Activated T-helper 2 cell treated with anti-CD3 and anti-CD28 coated beads, Interferon-gamma antibody, Interleukin-2, Interleukin-4, amounts not matched to agents 10 μg/mL and 5 μg/mL and 100 μg/mL, durations not matched to agents 14 hours and 24 hours and 36 hours (primary cell): Measurements from ENCODE around the gene ARCN1. TPM values are rescaled to one million over a fixed set of nuclear protein-coding genes. Genes with fewer than 3 reads are reported as not detected.

Experiments used
- DNase-seq: peaks from one replicate; pipeline ENCODE4 v3.0.0; 2021; ENCODE audit warnings: low spot score
- H3K27ac Mint-ChIP-seq: one replicate; pipeline ENCODE4 v1.8.0; 2021; ENCODE audit warnings: mixed read lengths
- H3K27me3 Mint-ChIP-seq: one replicate; pipeline ENCODE4 v1.8.0; 2021; ENCODE audit warnings: low read depth, mixed read lengths
- H3K36me3 Mint-ChIP-seq: one replicate; pipeline ENCODE4 v1.8.0; 2021; ENCODE audit warnings: low read depth, mixed read lengths
- H3K4me1 Mint-ChIP-seq: one replicate; pipeline ENCODE4 v1.8.0; 2021; ENCODE audit warnings: low read depth, mixed read lengths
- H3K4me3 Mint-ChIP-seq: one replicate; pipeline ENCODE4 v1.8.0; 2021; ENCODE audit warnings: low read depth, mild to moderate bottlenecking, moderate library complexity, mixed read lengths
- H3K9me3 Mint-ChIP-seq: one replicate; pipeline ENCODE4 v1.8.0; 2021; ENCODE audit warnings: mixed read lengths
- intact Hi-C: fragments of 100-400 bp; cut with micrococcal nuclease; formaldehyde crosslinking; loops from one replicate; pipeline ENCODE4 v1.15.1; 2023
- total RNA-seq: library from RNA; stranded (reverse); gene quantifications from 2 replicates; pipeline ENCODE4 v1.2.3, GENCODE V29; 2022

The ARCN1 gene
- total RNA-seq, 1 donor from 2014 or later = 132 TPM

GRCh38 chr11:118532091-118532490 lies 40.1 kb upstream of the ARCN1 start:
- Mint-ChIP-seq H3K9me3 (no peaks in the 10 kb centered on the region), H3K27ac (peak overlapping the region; percentile 69), H3K4me1 (peaks cover 18% of the 10 kb centered on the region), H3K4me3 (peak overlapping the region; percentile 87), H3K27me3 (no peaks in the 10 kb centered on the region), H3K36me3 (no peaks in the 10 kb centered on the region)
- intact Hi-C loops = no loop called here
- no peak for DNase-seq

GRCh38 chr11:118532852-118533768 lies 39.1 kb upstream of the ARCN1 start:
- no peak for DNase-seq
- H3K4me3 Mint-ChIP-seq = no peak overlapping the region
- no peaks in the 10 kb centered on the region for H3K9me3 Mint-ChIP-seq
- H3K4me1 Mint-ChIP-seq = peaks cover 18% of the 10 kb centered on the region
- no peaks in the 10 kb centered on the region for H3K36me3 Mint-ChIP-seq
- no peaks in the 10 kb centered on the region for H3K27me3 Mint-ChIP-seq
- no peak overlapping the region for H3K27ac Mint-ChIP-seq
- intact Hi-C loops = no loop called here

DNA sequence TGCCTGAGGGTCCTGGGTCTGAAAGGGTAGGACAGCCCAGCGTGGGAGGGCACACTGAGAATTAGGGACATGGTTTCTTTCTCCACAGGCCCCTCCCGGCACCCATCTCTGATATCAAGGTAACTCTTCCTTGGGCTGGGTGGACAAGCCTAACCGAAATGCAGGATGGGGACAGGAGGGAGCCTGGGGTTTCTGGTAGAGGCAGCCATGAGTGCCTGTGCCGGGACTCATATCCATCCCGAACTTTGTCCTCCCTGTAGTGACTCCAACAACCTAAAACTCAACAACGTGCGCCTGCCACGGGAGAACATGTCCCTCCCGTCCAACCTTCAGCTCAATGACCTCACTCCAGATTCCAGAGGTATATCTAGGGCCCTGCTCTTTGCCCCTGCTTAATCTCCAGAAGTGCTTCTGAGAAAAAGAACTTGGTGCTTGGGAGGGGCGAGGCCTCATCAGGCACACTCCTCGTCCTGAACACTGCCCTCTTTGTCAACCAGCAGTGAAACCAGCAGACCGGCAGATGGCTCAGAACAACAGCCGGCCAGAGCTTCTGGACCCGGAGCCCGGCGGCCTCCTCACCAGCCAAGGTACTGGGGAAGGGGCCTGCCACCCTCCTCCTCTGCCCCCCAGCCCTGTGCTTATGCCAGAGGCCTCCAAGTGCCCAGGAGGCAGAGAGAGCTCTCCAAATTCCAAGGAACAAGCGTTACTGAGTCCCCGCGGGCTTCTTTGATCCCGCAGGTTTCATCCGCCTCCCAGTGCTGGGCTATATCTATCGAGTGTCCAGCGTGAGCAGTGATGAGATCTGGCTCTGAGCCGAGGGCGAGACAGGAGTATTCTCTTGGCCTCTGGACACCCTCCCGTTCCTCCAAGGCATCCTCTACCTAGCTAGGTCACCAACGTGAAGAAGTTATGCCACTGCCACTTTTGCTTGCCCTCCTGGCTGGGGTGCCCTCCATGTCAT lies 38.2 kb upstream of the ARCN1 start:
- peaks cover 16% of the 10 kb centered on the region for H3K4me1 Mint-ChIP-seq
- no peak overlapping the region for H3K4me3 Mint-ChIP-seq
- H3K27ac Mint-ChIP-seq = no peak overlapping the region
- no peak for DNase-seq
- H3K27me3 Mint-ChIP-seq = no peaks in the 10 kb centered on the region
- H3K9me3 Mint-ChIP-seq = no peaks in the 10 kb centered on the region
- intact Hi-C loops = no loop called here
- no peaks in the 10 kb centered on the region for H3K36me3 Mint-ChIP-seq

- H3K4me3 Mint-ChIP-seq = no peak overlapping the region
- no peaks in the 10 kb centered on the region for H3K27me3 Mint-ChIP-seq
- intact Hi-C loops = no loop called here
- H3K4me1 Mint-ChIP-seq = peaks cover 6% of the 10 kb centered on the region
- no peaks in the 10 kb centered on the region for H3K9me3 Mint-ChIP-seq
- H3K27ac Mint-ChIP-seq = no peak overlapping the region
- no peak for DNase-seq
- no peaks in the 10 kb centered on the region for H3K36me3 Mint-ChIP-seq
These were observed 36.9 kb upstream of the ARCN1 start for GRCh38 chr11:118535261-118535660.

DNA sequence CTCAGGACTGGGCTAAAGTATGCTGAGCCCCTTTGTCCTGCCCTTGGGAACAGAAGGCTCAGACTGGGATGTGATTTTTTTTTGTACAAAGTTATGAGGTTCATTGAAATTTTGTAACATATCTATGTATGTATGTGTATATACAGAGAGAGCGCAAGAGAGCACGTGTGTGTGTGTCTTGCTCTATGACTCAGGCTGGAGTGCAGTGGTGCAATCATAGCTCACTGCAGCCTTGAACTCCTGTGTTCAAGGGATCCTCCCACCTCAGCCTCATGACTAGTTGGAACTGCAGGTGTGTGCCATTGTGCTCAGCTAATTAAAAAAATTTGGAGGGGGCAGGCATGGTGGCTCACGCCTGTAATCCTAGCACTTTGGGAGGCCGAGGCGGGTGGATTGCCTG lies 35.5 kb upstream of the ARCN1 start:
- H3K9me3 Mint-ChIP-seq = no peaks in the 10 kb centered on the region
- intact Hi-C loops = no loop called here
- H3K4me1 Mint-ChIP-seq = peaks cover 1% of the 10 kb centered on the region
- H3K27me3 Mint-ChIP-seq = no peaks in the 10 kb centered on the region
- H3K4me3 Mint-ChIP-seq = no peak overlapping the region
- DNase-seq = no peak
- H3K27ac Mint-ChIP-seq = no peak overlapping the region
- H3K36me3 Mint-ChIP-seq = no peaks in the 10 kb centered on the region

DNA sequence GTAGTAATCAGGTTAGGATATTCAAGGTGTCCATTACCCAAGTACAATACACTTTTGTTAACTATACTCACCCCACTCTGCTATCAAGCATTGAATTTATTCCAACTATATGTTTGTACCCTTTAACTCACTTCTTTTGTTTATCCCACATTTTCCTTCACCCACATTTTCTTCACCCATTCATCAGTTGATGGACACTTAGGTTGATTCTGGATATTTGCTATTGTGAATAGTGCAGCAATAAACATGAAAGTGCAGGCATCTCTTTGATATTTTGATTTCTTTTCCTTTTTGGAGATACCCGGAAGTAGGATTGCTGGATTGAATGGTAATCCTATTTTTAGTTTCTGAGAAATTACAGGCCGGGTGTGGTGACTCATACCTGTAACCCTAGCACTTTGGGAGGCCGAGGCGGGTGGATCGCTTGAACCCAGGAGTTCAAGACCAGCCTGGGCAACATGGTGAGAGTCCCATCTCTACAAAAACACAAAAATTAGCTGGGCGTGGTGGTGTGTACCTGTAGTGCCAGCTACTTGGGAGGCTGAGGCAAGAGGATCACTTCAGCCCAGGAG lies 34.7 kb upstream of the ARCN1 start:
- no peak for DNase-seq
- intact Hi-C loops = no loop called here
- H3K27me3 Mint-ChIP-seq = no peaks in the 10 kb centered on the region
- H3K36me3 Mint-ChIP-seq = no peaks in the 10 kb centered on the region
- no peak overlapping the region for H3K4me3 Mint-ChIP-seq
- H3K9me3 Mint-ChIP-seq = no peaks in the 10 kb centered on the region
- H3K27ac Mint-ChIP-seq = no peak overlapping the region
- no peaks in the 10 kb centered on the region for H3K4me1 Mint-ChIP-seq

GRCh38 chr11:118544010-118544646 lies 28.1 kb upstream of the ARCN1 start:
- Mint-ChIP-seq H3K36me3 (no peaks in the 10 kb centered on the region), H3K27ac (no peak overlapping the region), H3K27me3 (no peaks in the 10 kb centered on the region), H3K9me3 (no peaks in the 10 kb centered on the region), H3K4me3 (no peak overlapping the region), H3K4me1 (no peaks in the 10 kb centered on the region)
- no peak for DNase-seq
- intact Hi-C loops = no loop called here

DNA sequence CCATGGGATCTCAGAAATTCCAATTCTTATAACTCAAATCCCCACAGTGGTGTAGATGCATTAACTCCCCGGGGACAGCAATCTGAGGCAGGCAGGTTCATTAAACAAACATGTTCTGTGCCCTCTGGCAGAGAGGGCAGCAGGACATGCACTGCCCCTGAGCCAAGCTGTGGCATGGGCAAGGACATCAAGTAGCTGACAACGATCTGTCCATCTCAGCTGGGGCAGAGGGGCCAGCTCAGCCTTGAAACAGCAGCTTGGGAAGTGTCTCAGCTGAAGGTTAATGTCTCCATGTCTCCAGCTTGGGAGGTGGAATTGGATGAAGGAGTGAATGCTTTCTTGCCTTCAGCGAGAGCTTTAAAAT lies 27.6 kb upstream of the ARCN1 start:
- intact Hi-C loops = no loop called here
- H3K27me3 Mint-ChIP-seq = no peaks in the 10 kb centered on the region
- H3K27ac Mint-ChIP-seq = no peak overlapping the region
- H3K4me1 Mint-ChIP-seq = no peaks in the 10 kb centered on the region
- no peak overlapping the region for H3K4me3 Mint-ChIP-seq
- DNase-seq = no peak
- H3K9me3 Mint-ChIP-seq = no peaks in the 10 kb centered on the region
- no peaks in the 10 kb centered on the region for H3K36me3 Mint-ChIP-seq

GRCh38 chr11:118545533-118545932 lies 26.7 kb upstream of the ARCN1 start:
- no peak for DNase-seq
- no peak overlapping the region for H3K27ac Mint-ChIP-seq
- no peaks in the 10 kb centered on the region for H3K36me3 Mint-ChIP-seq
- H3K4me3 Mint-ChIP-seq = no peak overlapping the region
- no peaks in the 10 kb centered on the region for H3K4me1 Mint-ChIP-seq
- H3K27me3 Mint-ChIP-seq = no peaks in the 10 kb centered on the region
- intact Hi-C loops = no loop called here
- no peaks in the 10 kb centered on the region for H3K9me3 Mint-ChIP-seq

GRCh38 chr11:118547132-118547531 lies 25.1 kb upstream of the ARCN1 start:
- Mint-ChIP-seq H3K4me1 (no peaks in the 10 kb centered on the region), H3K9me3 (no peaks in the 10 kb centered on the region), H3K4me3 (no peak overlapping the region), H3K36me3 (peaks cover 6% of the 10 kb centered on the region), H3K27me3 (no peaks in the 10 kb centered on the region), H3K27ac (no peak overlapping the region)
- intact Hi-C loops = no loop called here
- no peak for DNase-seq

DNA sequence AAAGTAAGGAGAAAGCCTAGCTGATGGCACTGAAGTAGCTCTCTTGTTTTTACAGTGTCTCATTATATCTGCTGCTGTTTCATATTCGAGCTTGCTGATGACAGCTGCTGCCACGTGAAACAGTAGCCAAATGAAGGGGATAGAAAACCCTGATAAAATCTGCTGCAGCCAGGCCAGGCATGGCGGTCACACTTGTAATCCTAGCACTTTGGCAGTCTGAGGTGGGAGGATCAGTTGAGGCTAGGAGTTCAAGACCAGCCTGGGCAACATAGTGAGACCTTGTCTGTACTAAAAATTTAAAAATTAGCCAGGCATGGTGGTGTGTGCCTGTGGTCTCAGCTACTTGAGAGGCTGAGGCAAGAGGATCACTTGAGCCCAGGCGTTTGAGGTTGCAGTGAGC lies 19.9 kb upstream of the ARCN1 start:
- Mint-ChIP-seq H3K27ac (no peak overlapping the region), H3K4me3 (no peak overlapping the region), H3K27me3 (no peaks in the 10 kb centered on the region), H3K4me1 (no peaks in the 10 kb centered on the region), H3K9me3 (no peaks in the 10 kb centered on the region), H3K36me3 (peaks cover 13% of the 10 kb centered on the region)
- no peak for DNase-seq
- intact Hi-C loops = no loop called here

DNA sequence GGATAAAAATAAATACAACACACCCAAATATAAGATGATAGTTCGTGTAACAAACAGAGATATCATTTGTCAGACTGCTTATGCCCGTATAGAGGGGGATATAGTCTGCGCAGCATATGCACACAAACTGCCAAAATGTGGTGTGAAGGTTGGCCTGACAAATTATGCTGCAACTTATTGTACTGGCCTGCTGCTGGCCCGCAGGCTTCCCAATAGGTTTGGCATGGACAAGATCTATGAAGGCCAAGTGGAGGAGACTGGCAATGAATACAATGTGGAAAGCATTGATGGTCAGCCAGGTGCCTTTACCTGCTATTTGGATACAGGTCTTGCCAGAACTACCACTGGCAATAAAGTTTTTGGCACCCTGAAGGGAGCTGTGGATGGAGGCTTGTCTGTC lies 11.4 kb upstream of the ARCN1 start:
- H3K4me1 Mint-ChIP-seq = peaks cover 8% of the 10 kb centered on the region
- no peaks in the 10 kb centered on the region for H3K36me3 Mint-ChIP-seq
- DNase-seq = no peak
- H3K27me3 Mint-ChIP-seq = no peaks in the 10 kb centered on the region
- H3K27ac Mint-ChIP-seq = no peak overlapping the region
- intact Hi-C loops = loop anchor here (5.0 kb wide), 1 partner anchor 674 kb away; no protein-coding TSS in a partner anchor
- H3K4me3 Mint-ChIP-seq = no peak overlapping the region
- H3K9me3 Mint-ChIP-seq = no peaks in the 10 kb centered on the region
